ENCODE data around the gene ZNF41.

The ZNF41 gene

GRCh38 chrX:47489507-47490275 is 6.7 kb upstream of the ZNF41 start:
- DNase-seq = no peak

- no peak for DNase-seq
Measured at GRCh38 chrX:47484885-47485284, 1.9 kb upstream of the ZNF41 start.

GRCh38 chrX:47483306-47484268 is 565 bp upstream of the ZNF41 start:
- DNase-seq = no peak

GRCh38 chrX:47482065-47482511 is 934 bp downstream of the ZNF41 start:
- DNase-seq = no peak

- DNase-seq = no peak
Measured at GRCh38 chrX:47481160-47481559, 1.9 kb downstream of the ZNF41 start.

- no peak for DNase-seq
Measured at GRCh38 chrX:47480576-47480975, 2.4 kb downstream of the ZNF41 start.

- DNase-seq = no peak
Measured at GRCh38 chrX:47475476-47475875, 7.5 kb downstream of the ZNF41 start.

- DNase-seq = no peak
Measured at GRCh38 chrX:47467106-47467505, 15.9 kb downstream of the ZNF41 start.

GRCh38 chrX:47460561-47460960 is 22.5 kb downstream of the ZNF41 start:
- no peak for DNase-seq

- DNase-seq = no peak
Measured at GRCh38 chrX:47458528-47458927, 24.5 kb downstream of the ZNF41 start.

GRCh38 chrX:47456080-47456479 is 26.9 kb downstream of the ZNF41 start:
- DNase-seq = no peak

GRCh38 chrX:47452112-47452511 is 30.9 kb downstream of the ZNF41 start:
- no peak for DNase-seq

GRCh38 chrX:47448165-47448806 is 34.7 kb downstream of the ZNF41 start:
- DNase-seq = no peak

GRCh38 chrX:47447607-47448006 is 35.4 kb downstream of the ZNF41 start:
- no peak for DNase-seq

- DNase-seq = no peak
Measured at GRCh38 chrX:47446971-47447370, 36.1 kb downstream of the ZNF41 start.

- no peak for DNase-seq
Measured at GRCh38 chrX:47446431-47446830, 36.6 kb downstream of the ZNF41 start.

- DNase-seq = no peak
Measured at GRCh38 chrX:47430925-47431324, 52.1 kb downstream of the ZNF41 start.

GRCh38 chrX:47422444-47422843 is 60.6 kb downstream of the ZNF41 start:
- no peak for DNase-seq

- DNase-seq = no peak
Measured at GRCh38 chrX:47420962-47421361, 62.1 kb downstream of the ZNF41 start.

- no peak for DNase-seq
Measured at GRCh38 chrX:47420265-47420664, 62.8 kb downstream of the ZNF41 start.

GRCh38 chrX:47413179-47413594 is 69.8 kb downstream of the ZNF41 start:
- DNase-seq = no peak

All from activated CD8-positive, alpha-beta memory T cell treated with anti-CD3 and anti-CD28 coated beads for 24 hours (primary cell).